ENCODE results near the gene KRTAP5-5. TPM values are rescaled to one million over a fixed set of nuclear protein-coding genes. Genes with fewer than 3 reads are reported as not detected.

KRTAP5-5 gene
- total and polyA plus RNA-seq, 2 of the 8 experiments (the other 6 are each of a cell fraction or from before 2014, with no cell fraction given), result 0.09 TPM; not detected in 1

- TF ChIP-seq USF2 (IDR thresholded peaks at IDR 0.05; ENCODE audit: low read length), result no peak
Measured at GRCh38 chr11:1639102-1639620, 9.6 kb downstream of the KRTAP5-5 start (continued).
